Naive thymus-derived CD4-positive, alpha-beta T cell (primary cell): Measurements from ENCODE around the gene UMAD1. TPM values are rescaled to one million over a fixed set of nuclear protein-coding genes. Genes with fewer than 3 reads are reported as not detected.

Experiments used
- ATAC-seq: fragments of 150-1000 bp; cut with Tn5 transposase; 2 replicates; pipeline ENCODE4 v1.10.0; 2021; ENCODE audit warnings: mild to moderate bottlenecking, moderate library complexity
- CTCF ChIA-PET: fragments of 350-600 bp; sonication (Branson Sonifier 250); formaldehyde crosslinking; loops from one replicate; lab custom pipeline; 2021; ENCODE audit warnings: antibody characterized with exemption; lab: Charles Lee
- POLR2A ChIA-PET: fragments of 350-600 bp; sonication (Branson Sonifier 250); formaldehyde crosslinking; loops from one replicate; lab custom pipeline; 2021; ENCODE audit warnings: antibody characterized with exemption, inconsistent platforms; lab: Charles Lee
- DNase-seq, 9 donors: peaks; one replicate each; pipeline versions ENCODE4 v3.0.0 to v3.0.0-alpha.2; 2020 to 2022; ENCODE audit warnings: mixed read lengths in 1 of 9
- H3K27ac ChIP-seq: one replicate; pipeline ENCODE4 v1.7.0; 2013; ENCODE audit warnings: mild to moderate bottlenecking, low read depth, low read length, moderate library complexity
- H3K27me3 ChIP-seq, 2 donors: one replicate each; pipeline ENCODE4 v1.7.0; 2013; ENCODE audit warnings: low read length in 2 of 2, mild to moderate bottlenecking in 2 of 2, moderate library complexity in 2 of 2; ENCODE audit not compliant: control insufficient read depth in 2 of 2, insufficient read depth in 2 of 2
- H3K36me3 ChIP-seq, 3 experiments: 1 replicate in 2 of 3; 2 replicates in 1 of 3; pipeline ENCODE4 v1.7.0; 2013; ENCODE audit warnings: low read length in 3 of 3, mild to moderate bottlenecking in 3 of 3, moderate library complexity in 1 of 3; ENCODE audit not compliant: insufficient read depth in 3 of 3, control insufficient read depth in 2 of 3
- H3K4me1 ChIP-seq, 2 donors: one replicate each; pipeline ENCODE4 v1.7.0; 2013; ENCODE audit warnings: low read length in 2 of 2, mild to moderate bottlenecking in 2 of 2, moderate library complexity in 1 of 2; ENCODE audit not compliant: control insufficient read depth in 2 of 2, insufficient read depth in 2 of 2
- H3K4me3 ChIP-seq: 2 replicates; pipeline ENCODE4 v1.7.0; 2013; ENCODE audit warnings: mild to moderate bottlenecking, low read length
- H3K9me3 ChIP-seq, 3 experiments: 1 replicate in 2 of 3; 2 replicates in 1 of 3; pipeline ENCODE4 v1.7.0; 2013; ENCODE audit warnings: low read length in 3 of 3; ENCODE audit not compliant: control insufficient read depth in 2 of 3
- H3K27ac Mint-ChIP-seq, 9 donors: one replicate each; pipeline ENCODE4 v1.8.0; 2020 to 2022; ENCODE audit warnings: mixed read lengths in 9 of 9, mild to moderate bottlenecking in 8 of 9, moderate library complexity in 5 of 9, inconsistent platforms in 2 of 9
- H3K27me3 Mint-ChIP-seq, 5 donors: one replicate each; pipeline ENCODE4 v1.8.0; 2021 to 2022; ENCODE audit warnings: mixed read lengths in 5 of 5, mild to moderate bottlenecking in 1 of 5
- H3K36me3 Mint-ChIP-seq, 5 donors: one replicate each; pipeline ENCODE4 v1.8.0; 2020 to 2022; ENCODE audit warnings: mixed read lengths in 5 of 5, mild to moderate bottlenecking in 3 of 5, inconsistent platforms in 1 of 5
- H3K4me1 Mint-ChIP-seq, 7 donors: one replicate each; pipeline ENCODE4 v1.8.0; 2020 to 2022; ENCODE audit warnings: mixed read lengths in 7 of 7, mild to moderate bottlenecking in 3 of 7, inconsistent platforms in 1 of 7
- H3K4me3 Mint-ChIP-seq, 10 donors: one replicate each; pipeline ENCODE4 v1.8.0; 2020 to 2022; ENCODE audit warnings: mild to moderate bottlenecking in 10 of 10, mixed read lengths in 10 of 10, moderate library complexity in 6 of 10, inconsistent platforms in 2 of 10
- H3K9me3 Mint-ChIP-seq, 11 donors: one replicate each; pipeline ENCODE4 v1.8.0; 2020 to 2022; ENCODE audit warnings: mixed read lengths in 11 of 11, mild to moderate bottlenecking in 4 of 11, inconsistent platforms in 1 of 11, moderate library complexity in 1 of 11
- intact Hi-C, 2 donors: fragments of 100-400 bp; cut with micrococcal nuclease; formaldehyde crosslinking; loops; one replicate each; pipeline ENCODE4 v1.15.1; 2023
- polyA plus RNA-seq, 2 donors: library from polyadenylated mRNA; unstranded; fragments of 300-500 nt; fragmentation: Illumina TruSeq; gene quantifications; one replicate each; pipeline ENCODE4 v1.2.3, GENCODE V29; 2021
- total RNA-seq, 6 experiments: library from RNA in 5 of 6; stranded (reverse) in 5 of 6; gene quantifications; 1 replicate in 5 of 6; 2 replicates in 1 of 6; pipeline ENCODE4 v1.2.3 and lab custom pipeline; 2021 to 2026

The UMAD1 gene
- total and polyA plus RNA-seq, 7 experiments from 2014 or later = 11.4 to 28.6 (median 25.2) TPM

- intact Hi-C loops = no loop called here
- CTCF ChIA-PET = no interaction called here
- Histone ChIP-seq H3K27ac (no peak overlapping the region), H3K27me3 (no peaks in the 10 kb centered on the region), H3K4me1 (no peaks in the 10 kb centered on the region), H3K36me3 (peaks cover 0 to 8% (median 0%) of the 10 kb centered on the region in 3 experiments), H3K9me3 (no peaks in the 10 kb centered on the region), H3K4me3 (no peak overlapping the region)
- ATAC-seq (no peak), DNase-seq (no peak)
- Mint-ChIP-seq H3K9me3 (peaks cover 0 to 12% (median 4%) of the 10 kb centered on the region in 11 donors), H3K36me3 (peaks cover 19 to 66% (median 52%) of the 10 kb centered on the region in 5 donors), H3K4me3 (no peak overlapping the region), H3K27ac (no peak overlapping the region), H3K27me3 (no peaks in the 10 kb centered on the region), H3K4me1 (peaks cover 0 to 7% (median 0%) of the 10 kb centered on the region in 7 donors)
- POLR2A ChIA-PET = no interaction called here
Measured at GRCh38 chr7:7792056-7792455, 151.5 kb downstream of the UMAD1 start.

- CTCF ChIA-PET = no interaction called here
- H3K27ac Mint-ChIP-seq = no peak overlapping the region
- DNase-seq = no peak
- ATAC-seq = no peak
- no peaks in the 10 kb centered on the region for H3K27me3 Mint-ChIP-seq
- peaks cover 0 to 11% (median 0%) of the 10 kb centered on the region in 3 experiments for H3K36me3 ChIP-seq
- no peaks in the 10 kb centered on the region for H3K4me1 ChIP-seq
- POLR2A ChIA-PET = no interaction called here
- no peak overlapping the region for H3K4me3 Mint-ChIP-seq
- H3K9me3 Mint-ChIP-seq = peaks cover 0 to 17% (median 5%) of the 10 kb centered on the region in 11 donors
- intact Hi-C loops = no loop called here
- peaks cover 26 to 78% (median 60%) of the 10 kb centered on the region in 5 donors for H3K36me3 Mint-ChIP-seq
- H3K9me3 ChIP-seq = no peaks in the 10 kb centered on the region
- no peaks in the 10 kb centered on the region for H3K27me3 ChIP-seq
- no peak overlapping the region for H3K27ac ChIP-seq
- H3K4me3 ChIP-seq = no peak overlapping the region
- H3K4me1 Mint-ChIP-seq = peaks cover 0 to 6% (median 0%) of the 10 kb centered on the region in 7 donors
Measured at GRCh38 chr7:7793249-7793648, 152.7 kb downstream of the UMAD1 start.

GRCh38 chr7:7793921-7794320, 153.4 kb downstream of the UMAD1 start:
- intact Hi-C loops = no loop called here
- H3K36me3 Mint-ChIP-seq = peaks cover 26 to 80% (median 64%) of the 10 kb centered on the region in 5 donors
- no peak overlapping the region for H3K27ac ChIP-seq
- ChIA-PET POLR2A (no interaction called here), CTCF (no interaction called here)
- H3K27me3 Mint-ChIP-seq = no peaks in the 10 kb centered on the region
- peaks cover 0 to 11% (median 0%) of the 10 kb centered on the region in 3 experiments for H3K36me3 ChIP-seq
- ATAC-seq = no peak
- peaks cover 0 to 17% (median 5%) of the 10 kb centered on the region in 11 donors for H3K9me3 Mint-ChIP-seq
- no peaks in the 10 kb centered on the region for H3K9me3 ChIP-seq
- no peak overlapping the region for H3K27ac Mint-ChIP-seq
- no peaks in the 10 kb centered on the region for H3K4me1 ChIP-seq
- no peaks in the 10 kb centered on the region for H3K27me3 ChIP-seq
- peaks cover 0 to 6% (median 0%) of the 10 kb centered on the region in 7 donors for H3K4me1 Mint-ChIP-seq
- no peak for DNase-seq
- H3K4me3 Mint-ChIP-seq = no peak overlapping the region
- no peak overlapping the region for H3K4me3 ChIP-seq

GRCh38 chr7:7795203-7795602, 154.7 kb downstream of the UMAD1 start:
- intact Hi-C loops = no loop called here
- Histone ChIP-seq H3K27ac (no peak overlapping the region), H3K4me3 (no peak overlapping the region), H3K27me3 (no peaks in the 10 kb centered on the region), H3K4me1 (no peaks in the 10 kb centered on the region), H3K36me3 (peaks cover 0 to 11% (median 0%) of the 10 kb centered on the region in 3 experiments), H3K9me3 (no peaks in the 10 kb centered on the region)
- DNase-seq (no peak), ATAC-seq (no peak)
- H3K27me3 Mint-ChIP-seq = no peaks in the 10 kb centered on the region
- peaks cover 0 to 6% (median 0%) of the 10 kb centered on the region in 7 donors for H3K4me1 Mint-ChIP-seq
- peaks cover 0 to 17% (median 5%) of the 10 kb centered on the region in 11 donors for H3K9me3 Mint-ChIP-seq
- H3K4me3 Mint-ChIP-seq = no peak overlapping the region
- POLR2A ChIA-PET = no interaction called here
- CTCF ChIA-PET = no interaction called here
- peaks cover 26 to 77% (median 63%) of the 10 kb centered on the region in 5 donors for H3K36me3 Mint-ChIP-seq
- H3K27ac Mint-ChIP-seq = no peak overlapping the region

GRCh38 chr7:7795630-7796121, 155.1 kb downstream of the UMAD1 start:
- H3K27me3 Mint-ChIP-seq = no peaks in the 10 kb centered on the region
- peaks cover 26 to 72% (median 60%) of the 10 kb centered on the region in 5 donors for H3K36me3 Mint-ChIP-seq
- CTCF ChIA-PET = no interaction called here
- ATAC-seq (peak; percentile 32), DNase-seq (no peak)
- H3K4me3 Mint-ChIP-seq = no peak overlapping the region
- intact Hi-C loops = no loop called here
- Histone ChIP-seq H3K36me3 (peaks cover 0 to 11% (median 0%) of the 10 kb centered on the region in 3 experiments), H3K4me1 (no peaks in the 10 kb centered on the region), H3K9me3 (no peaks in the 10 kb centered on the region), H3K27me3 (no peaks in the 10 kb centered on the region), H3K4me3 (no peak overlapping the region), H3K27ac (no peak overlapping the region)
- POLR2A ChIA-PET = no interaction called here
- H3K4me1 Mint-ChIP-seq = peaks cover 0 to 6% (median 0%) of the 10 kb centered on the region in 7 donors
- peaks cover 0 to 17% (median 5%) of the 10 kb centered on the region in 11 donors for H3K9me3 Mint-ChIP-seq
- H3K27ac Mint-ChIP-seq = no peak overlapping the region

- H3K4me1 ChIP-seq = no peaks in the 10 kb centered on the region
- DNase-seq (no peak), ATAC-seq (no peak)
- ChIA-PET POLR2A (no interaction called here), CTCF (no interaction called here)
- Mint-ChIP-seq H3K9me3 (peaks cover 0 to 17% (median 3%) of the 10 kb centered on the region in 11 donors), H3K36me3 (peaks cover 23 to 53% (median 40%) of the 10 kb centered on the region in 5 donors), H3K4me3 (no peak overlapping the region), H3K27me3 (no peaks in the 10 kb centered on the region), H3K27ac (no peak overlapping the region), H3K4me1 (peaks cover 0 to 6% (median 0%) of the 10 kb centered on the region in 7 donors)
- H3K27ac ChIP-seq = no peak overlapping the region
- H3K9me3 ChIP-seq = no peaks in the 10 kb centered on the region
- H3K36me3 ChIP-seq = peaks cover 0 to 11% (median 0%) of the 10 kb centered on the region in 3 experiments
- intact Hi-C loops = no loop called here
- no peaks in the 10 kb centered on the region for H3K27me3 ChIP-seq
- H3K4me3 ChIP-seq = no peak overlapping the region
Measured at GRCh38 chr7:7798510-7798909, 158.0 kb downstream of the UMAD1 start.

- Histone ChIP-seq H3K27ac (no peak overlapping the region), H3K36me3 (peaks cover 0 to 11% (median 0%) of the 10 kb centered on the region in 3 experiments), H3K27me3 (no peaks in the 10 kb centered on the region), H3K4me3 (no peak overlapping the region), H3K4me1 (no peaks in the 10 kb centered on the region), H3K9me3 (no peaks in the 10 kb centered on the region)
- no peaks in the 10 kb centered on the region for H3K27me3 Mint-ChIP-seq
- ChIA-PET CTCF (no interaction called here), POLR2A (interaction anchor here (0.6 kb wide), 1 partner anchor 35 kb away, joined by 4 read pairs; no protein-coding TSS in a partner anchor)
- H3K4me1 Mint-ChIP-seq = peaks cover 0 to 6% (median 0%) of the 10 kb centered on the region in 7 donors
- DNase-seq = no peak
- H3K27ac Mint-ChIP-seq = no peak overlapping the region
- intact Hi-C loops = no loop called here
- no peak overlapping the region for H3K4me3 Mint-ChIP-seq
- ATAC-seq = no peak
- H3K36me3 Mint-ChIP-seq = peaks cover 23 to 56% (median 44%) of the 10 kb centered on the region in 5 donors
- peaks cover 0 to 17% (median 3%) of the 10 kb centered on the region in 11 donors for H3K9me3 Mint-ChIP-seq
Measured at GRCh38 chr7:7799138-7799537, 158.6 kb downstream of the UMAD1 start.
